SJSA1 (cell line): Measurements from ENCODE around the gene MRPL33. TPM values are rescaled to one million over a fixed set of nuclear protein-coding genes. Genes with fewer than 3 reads are reported as not detected.
"Not testable (repeated sequence)": the region's sequence is repeated elsewhere in the genome, so short reads cannot be mapped to it uniquely, and the experiment has no call there.

Source experiments
- DNase-seq, 2 experiments: peaks; one replicate each; pipeline ENCODE4 v3.0.0-alpha.2; 2015 to 2020; ENCODE audit warnings: low spot score in 2 of 2, low read depth in 1 of 2
- H3K27ac ChIP-seq: fragments of 250-450 bp; sonication (Bioruptor Pico); 2 replicates; pipeline ENCODE4 v1.5.1; 2020; ENCODE audit warnings: mild to moderate bottlenecking, moderate library complexity
- H3K27me3 ChIP-seq: fragments of 250-450 bp; sonication (Bioruptor Pico); replicated peaks from 2 replicates; pipeline ENCODE4 v1.5.1; 2020; ENCODE audit warnings: mild to moderate bottlenecking, moderate library complexity
- H3K36me3 ChIP-seq: fragments of 250-450 bp; sonication (Bioruptor Pico); 2 replicates; pipeline ENCODE4 v1.5.1; 2020; ENCODE audit warnings: mild to moderate bottlenecking
- H3K4me1 ChIP-seq: fragments of 250-450 bp; sonication (Bioruptor Pico); replicated peaks from 2 replicates; pipeline ENCODE4 v1.6.1; 2021; ENCODE audit warnings: mild to moderate bottlenecking
- H3K4me3 ChIP-seq: fragments of 250-450 bp; sonication (Bioruptor Pico); 2 replicates; pipeline ENCODE4 v1.5.1; 2020; ENCODE audit warnings: mild to moderate bottlenecking
- H3K9me3 ChIP-seq: fragments of 250-450 bp; sonication (Bioruptor Pico); replicated peaks from 2 replicates; pipeline ENCODE4 v1.5.1; 2020; ENCODE audit warnings: mild to moderate bottlenecking
- total RNA-seq: library from RNA; depleted of rRNA; stranded (reverse); fragments of >200 nt; shearing (Covaris generic); gene quantifications from 2 replicates; pipeline ENCODE4 v1.2.3, GENCODE V29; 2014

Gene MRPL33
- total RNA-seq, 1 experiment from 2014 or later, result 184 TPM

DNA sequence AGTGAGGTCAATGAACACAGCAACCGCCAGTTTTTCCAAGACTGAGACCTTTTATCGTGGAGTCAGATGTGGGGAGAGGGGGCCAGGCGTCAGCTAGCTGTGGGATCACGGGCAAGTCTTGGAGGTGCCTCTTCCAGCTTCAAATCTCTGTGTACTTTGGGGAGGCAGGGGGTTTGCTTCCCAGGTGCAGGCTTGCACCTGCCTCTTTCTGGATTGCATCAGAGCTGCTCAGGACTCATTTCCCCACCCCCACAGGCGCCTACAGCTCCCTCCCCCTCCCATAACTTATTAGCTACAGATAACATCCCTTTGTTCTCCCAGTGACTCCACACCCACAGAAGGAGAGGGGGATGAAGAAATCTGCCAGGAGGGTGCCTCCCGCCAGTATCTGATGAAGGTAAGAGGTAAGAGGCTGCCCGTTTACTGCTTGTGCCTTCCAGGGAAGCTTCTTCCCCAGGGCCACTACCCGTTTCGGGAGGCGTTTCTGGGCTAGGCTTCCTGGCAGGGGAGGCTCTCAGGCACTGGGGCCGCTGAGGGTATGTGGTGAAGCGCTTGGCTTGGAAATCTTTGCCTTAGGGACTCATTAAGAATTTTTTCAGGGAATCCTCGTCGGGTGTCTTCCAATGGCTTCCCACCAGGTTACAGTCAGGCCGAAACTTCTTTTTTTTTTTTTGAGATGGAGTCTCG lies 18.8 kb upstream of the MRPL33 start:
- Histone ChIP-seq H3K9me3 (no peaks in the 10 kb centered on the region), H3K36me3 (no peaks in the 10 kb centered on the region), H3K27me3 (no peaks in the 10 kb centered on the region), H3K4me3 (no peak overlapping the region), H3K27ac (no peak overlapping the region), H3K4me1 (peaks cover 14% of the 10 kb centered on the region)
- no peak for DNase-seq

DNA sequence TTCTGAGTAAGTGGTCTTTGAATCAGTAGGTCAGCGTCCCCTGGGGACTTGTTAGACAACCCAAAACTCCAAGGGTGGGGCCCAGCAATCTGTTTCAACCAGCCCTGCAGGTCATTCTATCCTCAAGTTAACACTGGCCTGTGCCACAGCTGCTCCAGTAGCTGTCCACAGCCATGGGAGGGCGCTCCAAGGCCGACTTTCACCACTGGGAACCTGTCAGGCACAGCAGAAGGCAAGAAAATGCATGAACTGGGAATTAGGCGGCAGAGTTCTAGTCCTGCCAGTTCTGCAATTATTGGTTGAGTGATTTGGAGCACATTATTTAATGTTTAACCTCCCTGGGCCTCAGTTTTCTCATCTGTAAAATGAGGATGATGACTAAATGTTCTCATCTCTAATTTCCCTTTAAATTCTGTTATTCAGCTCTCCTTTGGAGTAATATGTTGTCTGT lies 17.4 kb upstream of the MRPL33 start:
- H3K27me3 ChIP-seq, result no peaks in the 10 kb centered on the region
- no peak overlapping the region for H3K4me3 ChIP-seq
- H3K9me3 ChIP-seq, result no peaks in the 10 kb centered on the region
- H3K27ac ChIP-seq, result no peak overlapping the region
- H3K36me3 ChIP-seq, result no peaks in the 10 kb centered on the region
- peaks cover 14% of the 10 kb centered on the region for H3K4me1 ChIP-seq
- peak; percentile 71 to 86 for DNase-seq

DNA sequence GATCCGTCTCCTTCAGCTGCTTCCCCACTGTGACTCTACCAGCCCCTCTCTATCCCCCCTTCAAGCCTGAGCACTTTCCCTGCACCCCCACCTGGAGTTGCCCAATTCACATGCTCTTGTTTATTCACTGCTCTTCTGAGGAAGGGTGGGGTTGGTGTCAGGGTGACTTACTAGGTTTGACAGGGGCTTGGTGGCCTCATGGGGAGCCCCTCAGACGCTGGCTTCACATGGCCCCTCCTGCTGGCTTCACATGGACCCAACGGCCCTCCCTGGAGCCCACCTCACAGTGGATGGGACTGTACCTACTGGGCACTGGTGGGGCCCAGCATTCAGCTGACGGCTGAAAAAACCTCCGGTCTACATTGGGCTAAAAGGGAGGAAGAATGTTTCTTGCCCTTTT lies 16.7 kb upstream of the MRPL33 start:
- Histone ChIP-seq H3K27me3 (no peaks in the 10 kb centered on the region), H3K36me3 (no peaks in the 10 kb centered on the region), H3K4me3 (no peak overlapping the region), H3K4me1 (peaks cover 14% of the 10 kb centered on the region), H3K9me3 (no peaks in the 10 kb centered on the region), H3K27ac (no peak overlapping the region)
- DNase-seq, result no peak

DNA sequence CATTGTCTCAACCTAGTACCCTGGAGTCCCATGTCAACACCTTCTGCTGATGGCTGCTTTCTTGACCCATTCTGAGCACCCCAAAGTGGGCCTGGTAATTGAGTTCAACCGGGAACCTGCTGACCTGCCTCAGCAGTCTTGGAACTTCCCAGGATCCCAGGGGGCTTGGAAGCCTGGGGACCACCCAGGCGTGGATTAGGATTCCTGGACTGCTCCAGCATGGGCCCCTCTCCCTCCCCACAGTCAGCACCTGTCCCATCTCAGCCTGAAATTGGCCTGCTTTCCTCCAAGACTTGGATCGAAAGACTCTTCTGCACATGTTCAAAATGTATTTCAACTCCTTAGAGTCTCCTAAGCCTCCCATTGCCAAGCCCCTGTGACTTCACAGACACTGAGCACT lies 15.4 kb upstream of the MRPL33 start:
- H3K4me1 ChIP-seq, result peaks cover 17% of the 10 kb centered on the region
- no peaks in the 10 kb centered on the region for H3K9me3 ChIP-seq
- no peaks in the 10 kb centered on the region for H3K36me3 ChIP-seq
- H3K27ac ChIP-seq, result no peak overlapping the region
- no peaks in the 10 kb centered on the region for H3K27me3 ChIP-seq
- no peak for DNase-seq
- no peak overlapping the region for H3K4me3 ChIP-seq

DNA sequence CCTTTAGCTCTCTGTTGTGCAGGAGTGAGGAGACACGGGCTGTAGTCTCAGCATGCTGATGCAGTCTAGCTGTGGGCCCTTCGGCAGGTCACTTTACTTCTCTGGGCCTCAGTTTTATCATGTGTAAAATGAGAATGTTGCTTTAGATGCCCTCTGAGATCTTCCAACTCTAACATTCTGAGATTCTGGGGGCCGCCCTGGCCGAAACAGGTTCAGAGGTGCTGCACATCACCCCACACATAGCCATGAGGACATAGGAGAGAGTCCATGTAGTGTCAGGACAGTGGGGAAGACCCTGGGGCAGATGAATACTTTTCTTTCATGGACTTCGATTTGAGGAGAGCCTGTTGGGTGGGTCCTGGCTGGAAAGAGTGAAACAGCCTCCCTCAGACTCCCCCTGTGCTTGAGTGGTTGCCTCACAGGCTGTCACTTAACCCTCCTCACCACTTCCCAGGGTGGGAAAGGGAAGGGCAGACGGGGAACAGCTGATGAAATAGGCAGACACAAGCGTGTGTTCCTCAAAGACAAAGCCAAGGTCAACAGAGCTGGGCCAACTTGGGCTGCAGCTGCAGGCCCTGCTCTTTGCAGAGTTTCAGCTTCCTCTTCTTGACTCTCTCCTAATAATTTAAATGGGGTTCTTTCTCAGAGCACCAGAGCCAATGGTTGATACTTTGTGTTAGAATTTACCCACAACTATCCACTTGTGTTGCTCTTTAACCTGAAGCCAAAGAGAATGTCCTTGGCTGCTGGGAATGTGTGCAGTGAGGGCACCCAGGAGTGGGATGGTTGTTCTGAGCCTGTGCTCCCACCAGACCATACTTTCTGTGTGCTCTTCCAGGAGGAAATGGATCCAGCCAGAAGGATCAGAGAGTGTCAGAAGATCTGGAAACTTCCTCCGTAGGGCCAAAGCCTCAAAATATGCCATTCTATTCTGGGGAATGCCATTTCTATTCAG lies 14.7 kb upstream of the MRPL33 start:
- no peaks in the 10 kb centered on the region for H3K36me3 ChIP-seq
- H3K4me1 ChIP-seq, result peaks cover 25% of the 10 kb centered on the region
- no peaks in the 10 kb centered on the region for H3K27me3 ChIP-seq
- no peak overlapping the region for H3K4me3 ChIP-seq
- no peak for DNase-seq
- no peak overlapping the region for H3K27ac ChIP-seq
- H3K9me3 ChIP-seq, result no peaks in the 10 kb centered on the region

DNA sequence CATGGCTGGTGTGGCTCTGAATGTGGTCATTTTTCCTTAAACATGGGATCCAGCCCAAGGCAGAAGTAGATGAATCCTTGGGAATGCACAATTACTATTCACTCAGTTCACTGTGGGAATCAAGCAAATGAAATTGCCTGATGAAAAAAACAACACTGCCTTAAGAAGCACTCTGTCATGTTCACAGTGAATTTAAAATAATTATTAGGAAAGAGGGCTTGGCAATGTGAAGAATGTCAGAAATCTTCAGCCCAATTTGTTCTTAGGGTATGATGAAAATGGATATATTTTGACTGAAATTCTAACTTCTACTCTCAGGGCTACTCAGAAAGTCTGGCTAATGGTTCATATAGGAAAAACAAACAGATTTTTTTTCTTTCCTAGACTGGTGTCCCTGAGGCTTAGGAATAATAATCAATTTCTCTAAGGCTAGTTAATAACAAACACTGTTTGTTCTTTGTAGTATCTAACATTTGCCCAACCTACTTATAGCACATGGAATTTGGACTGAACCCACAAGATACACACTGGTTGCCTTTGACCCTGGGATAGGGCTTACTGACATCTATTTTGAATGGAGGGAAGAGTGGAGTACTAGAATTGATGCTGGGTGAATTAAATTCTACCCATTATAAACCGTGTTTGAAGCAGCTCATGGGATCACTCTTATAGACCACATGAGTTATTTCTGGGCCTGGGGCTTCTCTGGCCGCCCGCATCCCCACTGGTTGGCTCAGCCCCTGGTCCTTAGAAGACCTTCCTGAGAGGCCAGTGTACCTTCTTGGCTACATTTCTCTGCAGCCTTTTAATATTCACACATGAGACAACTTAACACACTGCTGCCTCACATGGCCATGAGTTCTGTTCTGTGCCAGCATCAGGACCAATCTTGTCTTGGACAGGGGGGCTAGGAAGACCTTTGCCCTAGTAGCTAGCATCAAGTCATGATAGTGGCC lies 8.3 kb upstream of the MRPL33 start:
- H3K36me3 ChIP-seq, result no peaks in the 10 kb centered on the region
- no peak overlapping the region for H3K4me3 ChIP-seq
- H3K27ac ChIP-seq, result no peak overlapping the region
- DNase-seq, result no peak
- no peaks in the 10 kb centered on the region for H3K27me3 ChIP-seq
- H3K4me1 ChIP-seq, result peaks cover 33% of the 10 kb centered on the region
- no peaks in the 10 kb centered on the region for H3K9me3 ChIP-seq

DNA sequence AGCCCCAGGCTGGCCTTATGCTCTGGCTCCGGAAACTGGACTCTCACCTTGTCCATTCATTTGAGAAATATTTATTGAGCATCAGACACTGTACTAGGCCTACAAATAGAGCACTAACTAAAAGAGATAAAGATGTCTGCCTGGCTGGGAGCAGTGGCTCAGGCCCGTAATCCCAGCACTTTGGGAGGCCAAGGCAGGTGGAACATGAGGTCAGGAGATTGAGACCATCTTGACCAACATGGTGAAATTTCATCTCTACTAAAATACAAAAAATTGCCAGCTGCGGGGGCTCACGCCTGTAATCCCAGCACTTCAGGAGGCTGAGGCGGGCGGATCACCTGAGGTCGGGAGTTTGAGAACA lies 7.6 kb upstream of the MRPL33 start:
- Histone ChIP-seq H3K4me3 (no peak overlapping the region), H3K9me3 (no peaks in the 10 kb centered on the region), H3K36me3 (no peaks in the 10 kb centered on the region), H3K27me3 (no peaks in the 10 kb centered on the region), H3K27ac (no peak overlapping the region), H3K4me1 (peaks cover 33% of the 10 kb centered on the region)
- no peak for DNase-seq

DNA sequence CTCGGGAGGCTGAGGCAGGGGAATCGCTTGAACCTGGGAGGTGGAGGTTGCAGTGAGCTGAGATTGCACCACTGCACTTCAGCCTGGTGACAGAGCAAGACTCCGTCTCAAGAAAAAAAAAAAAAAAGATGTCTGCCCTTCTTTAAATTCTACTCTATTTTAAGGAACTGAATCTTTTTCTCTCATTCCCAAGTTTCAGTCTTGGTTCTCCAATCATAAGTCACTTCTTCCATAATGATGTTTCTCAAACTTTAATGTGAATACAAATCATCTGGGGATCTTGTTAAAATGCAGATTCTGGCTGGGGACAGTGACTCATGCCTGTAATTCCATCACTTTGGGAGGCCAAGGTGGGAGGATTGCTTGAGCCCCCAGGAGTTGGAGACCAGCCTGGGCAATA lies 7.0 kb upstream of the MRPL33 start:
- H3K36me3 ChIP-seq, H3K4me3 ChIP-seq, H3K27me3 ChIP-seq, H3K9me3 ChIP-seq, DNase-seq, H3K27ac ChIP-seq: not testable (repeated sequence)
- H3K4me1 ChIP-seq, result peaks cover 33% of the 10 kb centered on the region

DNA sequence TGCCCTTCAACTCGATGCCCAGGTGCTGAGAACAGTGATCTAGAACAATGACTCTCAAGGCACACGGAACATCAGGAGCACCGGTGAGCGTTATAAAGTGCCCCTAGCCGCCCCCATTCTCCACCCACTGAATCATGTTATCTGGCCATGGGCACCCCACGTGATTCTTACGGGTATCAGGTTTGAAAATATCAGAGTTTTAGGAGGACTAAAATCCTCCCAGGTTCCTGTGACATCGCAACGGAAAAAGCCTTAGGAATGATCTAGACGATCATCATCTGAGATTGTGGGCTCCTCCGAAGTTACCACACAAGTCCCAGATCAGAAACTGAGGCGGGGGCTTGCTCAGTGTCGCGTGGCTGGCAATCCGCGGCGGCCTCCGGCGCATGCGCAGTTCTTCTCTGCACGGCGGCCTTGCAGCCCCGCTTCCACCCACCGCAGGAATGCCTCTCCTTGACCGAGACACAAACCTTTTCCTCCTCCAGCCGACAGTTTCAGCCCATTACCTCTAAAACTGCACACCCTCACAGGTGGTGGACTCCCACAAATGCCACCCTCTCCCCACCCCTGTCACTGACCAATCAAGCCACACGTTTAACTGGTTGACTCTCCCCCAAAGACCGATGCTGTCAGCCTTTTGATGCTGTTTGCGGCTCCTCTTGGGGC lies 5.8 kb upstream of the MRPL33 start:
- Histone ChIP-seq H3K4me1 (peaks cover 33% of the 10 kb centered on the region), H3K4me3 (no peak overlapping the region), H3K27ac (peak overlapping the region; percentile 39; the same call in 1 of the 2 replicates), H3K9me3 (no peaks in the 10 kb centered on the region), H3K36me3 (no peaks in the 10 kb centered on the region), H3K27me3 (no peaks in the 10 kb centered on the region)
- DNase-seq, result peak; percentile 33 to 62

DNA sequence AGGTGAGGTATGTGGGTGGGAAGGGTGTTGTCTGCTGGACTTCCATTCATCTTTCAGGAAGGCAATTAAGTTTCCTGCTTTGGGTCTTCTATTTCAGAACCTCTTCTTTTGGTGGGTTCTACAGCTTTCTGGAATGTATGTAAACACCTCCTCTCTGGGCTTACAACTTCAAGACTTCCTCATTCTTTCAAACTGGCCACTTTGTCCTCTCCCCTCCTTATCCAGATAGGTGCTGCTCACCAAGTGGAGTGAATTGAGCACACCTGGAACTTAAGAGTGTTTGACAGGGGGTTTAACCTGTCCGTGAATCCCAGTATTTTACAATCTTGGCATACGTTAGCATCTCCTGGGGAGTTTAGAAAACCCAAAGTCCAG lies 5.2 kb upstream of the MRPL33 start:
- DNase-seq, result no peak
- Histone ChIP-seq H3K4me3 (no peak overlapping the region), H3K27me3 (no peaks in the 10 kb centered on the region), H3K36me3 (no peaks in the 10 kb centered on the region), H3K4me1 (peaks cover 33% of the 10 kb centered on the region), H3K9me3 (no peaks in the 10 kb centered on the region), H3K27ac (peak overlapping the region; percentile 39; the same call in 1 of the 2 replicates)

DNA sequence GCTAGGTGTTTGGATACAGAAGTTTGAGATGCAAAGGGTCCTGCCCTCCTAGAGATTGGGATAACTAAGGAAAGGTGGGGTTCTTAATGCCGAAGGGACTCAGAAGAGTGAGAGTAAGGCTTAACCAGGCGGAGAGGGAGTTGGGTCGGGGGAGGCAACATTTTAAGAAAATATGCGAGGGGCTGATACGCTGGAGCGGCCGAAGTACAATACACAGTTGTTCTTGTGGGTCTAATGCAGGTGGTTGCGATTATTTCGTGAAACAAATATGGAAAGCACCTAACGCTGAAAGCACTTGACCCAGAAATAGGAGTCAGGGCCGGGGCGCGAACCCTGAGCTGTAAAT lies 344 bp upstream of the MRPL33 start:
- Histone ChIP-seq H3K27me3 (no peaks in the 10 kb centered on the region), H3K9me3 (no peaks in the 10 kb centered on the region), H3K27ac (peak overlapping the region; percentile 70), H3K4me1 (peaks cover 20% of the 10 kb centered on the region), H3K4me3 (peak overlapping the region; percentile 82), H3K36me3 (peaks cover 39% of the 10 kb centered on the region)
- DNase-seq, result no peak

DNA sequence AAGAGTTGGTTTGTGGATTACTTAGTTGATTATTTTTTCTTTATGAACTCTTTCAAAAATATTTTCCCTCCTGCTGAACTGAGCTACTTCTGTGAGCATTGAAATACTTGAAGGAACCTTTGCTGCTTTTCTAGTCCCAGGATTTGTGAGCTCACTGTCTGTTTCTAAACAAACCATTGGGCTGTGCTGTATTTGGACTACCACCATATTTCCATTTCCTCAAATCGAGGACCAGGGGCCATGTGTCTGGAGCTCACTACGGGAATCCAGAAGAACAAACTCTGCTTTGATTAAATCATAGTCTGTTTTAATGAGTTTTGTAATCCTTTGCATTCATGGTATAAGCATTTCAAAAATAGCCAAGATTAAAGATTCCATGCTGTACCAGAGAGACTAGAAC lies 1.3 kb downstream of the MRPL33 start:
- H3K9me3 ChIP-seq, result no peaks in the 10 kb centered on the region
- H3K4me3 ChIP-seq, result peak overlapping the region; percentile 82
- peaks cover 18% of the 10 kb centered on the region for H3K4me1 ChIP-seq
- peaks cover 56% of the 10 kb centered on the region for H3K36me3 ChIP-seq
- H3K27ac ChIP-seq, result no peak overlapping the region
- no peaks in the 10 kb centered on the region for H3K27me3 ChIP-seq
- DNase-seq, result no peak

DNA sequence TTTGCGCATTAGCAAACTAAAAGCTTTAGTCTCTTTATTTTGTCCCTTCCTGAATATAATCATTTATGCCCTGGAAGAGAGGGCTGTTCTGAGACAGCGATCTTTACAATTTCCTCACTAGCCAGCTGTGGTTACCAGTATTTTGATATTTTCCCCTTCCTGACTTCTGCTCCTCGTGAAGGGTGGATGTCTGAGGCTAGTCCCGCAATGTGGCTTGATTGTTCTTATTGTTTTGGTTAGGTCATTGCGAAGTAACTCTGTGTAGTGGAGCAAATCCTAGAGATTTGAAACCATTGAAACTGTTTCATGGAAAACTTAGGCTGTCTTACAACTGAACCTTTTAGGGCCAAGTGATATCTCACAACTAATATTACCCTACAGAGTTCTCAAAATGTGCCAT lies 2.4 kb downstream of the MRPL33 start:
- H3K9me3 ChIP-seq, result no peaks in the 10 kb centered on the region
- H3K36me3 ChIP-seq, result peaks cover 64% of the 10 kb centered on the region
- no peak overlapping the region for H3K27ac ChIP-seq
- H3K4me3 ChIP-seq, result no peak overlapping the region
- H3K27me3 ChIP-seq, result no peaks in the 10 kb centered on the region
- H3K4me1 ChIP-seq, result peaks cover 18% of the 10 kb centered on the region
- no peak for DNase-seq
